ENCODE results near the gene SLC25A21.

SLC25A21 gene

DNA sequence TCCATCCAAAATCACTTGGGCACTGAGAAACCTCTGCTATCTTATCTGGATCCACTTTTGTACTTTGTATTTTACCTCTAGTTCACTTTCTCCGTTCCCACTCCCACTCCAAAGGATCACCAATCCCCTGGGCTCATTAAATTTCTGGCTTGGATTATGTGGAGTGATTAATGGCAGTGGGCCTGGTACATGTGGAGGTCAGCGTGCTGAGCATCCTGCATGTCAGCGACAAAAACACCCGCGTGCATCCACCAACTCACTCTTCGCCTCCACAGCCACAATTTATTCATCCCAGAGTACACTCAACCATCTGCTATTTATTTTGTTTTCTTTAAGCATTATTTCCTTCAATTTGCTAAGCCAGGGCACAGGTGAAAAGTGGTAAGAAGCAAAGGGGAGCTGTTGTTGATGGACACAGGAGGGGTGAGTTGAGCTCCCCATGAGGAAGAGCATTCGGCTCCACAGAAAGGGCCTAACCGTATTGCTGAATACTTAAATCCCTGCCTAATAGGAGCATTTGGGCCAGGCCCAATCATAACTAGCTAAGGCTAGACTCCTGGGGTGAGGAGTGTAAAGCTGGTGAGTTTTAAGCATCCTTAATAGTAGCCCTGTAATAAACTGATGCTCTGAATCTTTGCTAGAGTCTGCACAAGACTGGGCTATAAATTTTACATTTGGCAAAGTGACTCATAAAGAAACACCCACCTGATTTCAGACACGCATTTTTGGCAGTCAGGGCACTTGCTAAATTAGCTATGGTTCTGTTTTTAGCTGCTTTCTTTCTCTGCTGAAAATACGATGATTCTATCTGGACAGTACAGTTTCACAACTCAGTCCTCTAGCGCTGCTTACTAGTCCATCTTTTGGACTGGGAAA, 137.8 kb downstream of the SLC25A21 start:
- no peak overlapping the region for H3K4me3 ChIP-seq (replicated peaks; ENCODE audit: low read depth, low read length)
- H3K27me3 ChIP-seq (replicated peaks; ENCODE audit: control insufficient read depth, insufficient read depth, low read length) = no peaks in the 10 kb centered on the region
- DNase-seq (ENCODE audit: extremely low read depth, insufficient read length) = no peak
- TF ChIP-seq, protein P1, sequence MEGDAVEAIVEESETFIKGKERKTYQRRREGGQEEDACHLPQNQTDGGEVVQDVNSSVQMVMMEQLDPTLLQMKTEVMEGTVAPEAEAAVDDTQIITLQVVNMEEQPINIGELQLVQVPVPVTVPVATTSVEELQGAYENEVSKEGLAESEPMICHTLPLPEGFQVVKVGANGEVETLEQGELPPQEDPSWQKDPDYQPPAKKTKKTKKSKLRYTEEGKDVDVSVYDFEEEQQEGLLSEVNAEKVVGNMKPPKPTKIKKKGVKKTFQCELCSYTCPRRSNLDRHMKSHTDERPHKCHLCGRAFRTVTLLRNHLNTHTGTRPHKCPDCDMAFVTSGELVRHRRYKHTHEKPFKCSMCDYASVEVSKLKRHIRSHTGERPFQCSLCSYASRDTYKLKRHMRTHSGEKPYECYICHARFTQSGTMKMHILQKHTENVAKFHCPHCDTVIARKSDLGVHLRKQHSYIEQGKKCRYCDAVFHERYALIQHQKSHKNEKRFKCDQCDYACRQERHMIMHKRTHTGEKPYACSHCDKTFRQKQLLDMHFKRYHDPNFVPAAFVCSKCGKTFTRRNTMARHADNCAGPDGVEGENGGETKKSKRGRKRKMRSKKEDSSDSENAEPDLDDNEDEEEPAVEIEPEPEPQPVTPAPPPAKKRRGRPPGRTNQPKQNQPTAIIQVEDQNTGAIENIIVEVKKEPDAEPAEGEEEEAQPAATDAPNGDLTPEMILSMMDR (IDR thresholded peaks at IDR 0.05; ENCODE audit: insufficient read depth, low read length, poor library complexity, severe bottlenecking) = no peak
- H3K36me3 ChIP-seq (ENCODE audit: control insufficient read depth, insufficient read depth, low read length) = no peaks in the 10 kb centered on the region

DNA sequence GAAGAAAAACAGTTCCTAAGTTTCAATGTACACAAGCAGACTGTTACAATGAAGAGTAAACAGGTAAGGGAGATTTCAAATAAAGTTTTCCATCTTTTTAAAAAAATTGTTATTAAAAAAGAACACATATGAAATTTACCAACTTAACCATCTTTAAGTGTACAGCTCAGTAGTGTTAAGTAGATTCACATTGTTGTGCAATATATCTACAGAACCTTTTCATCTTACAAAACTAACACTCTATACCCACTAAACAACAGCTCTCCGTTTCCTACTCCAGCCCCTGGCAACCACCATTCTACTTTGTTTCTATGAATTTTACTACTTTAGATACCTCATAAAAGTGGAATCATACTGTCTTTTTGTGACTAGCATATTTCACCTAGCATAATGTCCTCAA, 139.5 kb downstream of the SLC25A21 start:
- no peak for DNase-seq (ENCODE audit: extremely low read depth, insufficient read length)
- TF ChIP-seq, protein P1 (IDR thresholded peaks at IDR 0.05; ENCODE audit: insufficient read depth, low read length, poor library complexity, severe bottlenecking) = no peak
- Histone ChIP-seq H3K36me3 (ENCODE audit: control insufficient read depth, insufficient read depth, low read length) (no peaks in the 10 kb centered on the region), H3K27me3 (replicated peaks; ENCODE audit: control insufficient read depth, insufficient read depth, low read length) (no peaks in the 10 kb centered on the region), H3K4me3 (replicated peaks; ENCODE audit: low read depth, low read length) (no peak overlapping the region)

DNA sequence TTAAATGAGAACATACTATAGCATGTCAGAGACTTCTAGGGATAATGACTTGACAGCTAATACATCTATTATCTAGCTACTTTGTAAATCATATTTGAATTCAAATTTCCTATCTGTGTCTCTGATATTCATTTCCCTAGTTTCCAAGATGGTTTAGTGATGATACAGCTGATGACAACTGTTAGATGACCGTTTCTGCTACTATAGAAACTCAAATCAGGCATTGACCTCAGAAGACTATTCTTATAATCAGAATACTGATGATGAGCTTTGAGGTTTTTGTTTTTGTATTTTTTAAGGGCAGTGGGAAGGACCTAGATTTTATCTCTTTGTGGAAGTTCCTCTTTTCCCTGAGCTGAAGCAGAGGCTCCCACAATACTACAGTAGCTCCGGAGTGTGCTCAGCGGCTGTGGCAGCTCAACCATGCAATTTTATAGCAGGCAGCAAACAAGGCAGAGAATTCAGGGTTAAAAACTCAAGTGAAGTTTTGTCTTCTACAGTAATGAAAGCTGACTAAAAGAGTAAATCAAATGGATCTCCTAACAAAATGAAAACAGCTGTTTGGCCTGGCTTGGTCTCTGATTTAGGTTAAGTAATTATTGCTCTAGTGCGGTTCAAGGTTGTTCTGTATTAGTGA, 145.1 kb downstream of the SLC25A21 start:
- H3K27me3 ChIP-seq (replicated peaks; ENCODE audit: control insufficient read depth, insufficient read depth, low read length) = no peaks in the 10 kb centered on the region
- TF ChIP-seq, protein P1 (IDR thresholded peaks at IDR 0.05; ENCODE audit: insufficient read depth, low read length, poor library complexity, severe bottlenecking) = no peak
- no peaks in the 10 kb centered on the region for H3K36me3 ChIP-seq (ENCODE audit: control insufficient read depth, insufficient read depth, low read length)
- no peak for DNase-seq (ENCODE audit: extremely low read depth, insufficient read length)
- no peak overlapping the region for H3K4me3 ChIP-seq (replicated peaks; ENCODE audit: low read depth, low read length)

DNA sequence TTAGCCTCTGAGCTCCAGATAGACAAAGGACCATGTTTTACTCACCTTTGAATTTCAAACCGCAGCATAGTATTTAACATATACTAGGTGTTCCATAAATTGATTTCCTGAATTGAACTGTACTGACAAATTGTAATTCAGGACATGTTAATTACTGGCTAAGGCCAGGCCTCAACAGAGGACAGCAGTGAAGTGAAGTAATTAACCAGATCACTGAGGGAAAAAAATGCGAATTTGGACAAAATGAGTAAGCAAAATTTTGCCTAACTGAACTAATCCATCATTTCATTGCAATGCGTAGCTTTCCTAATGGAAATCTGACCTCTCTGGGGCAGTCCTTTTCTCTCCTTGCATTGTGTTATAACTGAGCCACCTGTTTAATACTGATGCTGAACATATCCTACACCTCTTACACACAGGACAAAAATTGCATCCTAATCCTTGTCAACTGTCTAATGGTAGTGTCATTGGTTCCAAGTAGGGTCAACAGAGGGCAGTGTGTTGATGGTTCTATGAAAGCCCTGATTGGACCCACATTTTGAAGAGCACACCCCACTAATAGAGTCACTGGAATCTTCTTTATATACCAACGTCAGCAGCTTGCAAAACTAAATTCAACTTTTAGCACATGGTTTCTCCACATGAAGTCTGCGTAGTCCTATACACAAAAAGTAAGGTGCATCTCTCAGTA, 148.4 kb downstream of the SLC25A21 start:
- TF ChIP-seq, protein P1 (IDR thresholded peaks at IDR 0.05; ENCODE audit: insufficient read depth, low read length, poor library complexity, severe bottlenecking) = peak; percentile 31
- Histone ChIP-seq H3K4me3 (replicated peaks; ENCODE audit: low read depth, low read length) (no peak overlapping the region), H3K27me3 (replicated peaks; ENCODE audit: control insufficient read depth, insufficient read depth, low read length) (no peaks in the 10 kb centered on the region), H3K36me3 (ENCODE audit: control insufficient read depth, insufficient read depth, low read length) (no peaks in the 10 kb centered on the region)
- no peak for DNase-seq (ENCODE audit: extremely low read depth, insufficient read length)

DNA sequence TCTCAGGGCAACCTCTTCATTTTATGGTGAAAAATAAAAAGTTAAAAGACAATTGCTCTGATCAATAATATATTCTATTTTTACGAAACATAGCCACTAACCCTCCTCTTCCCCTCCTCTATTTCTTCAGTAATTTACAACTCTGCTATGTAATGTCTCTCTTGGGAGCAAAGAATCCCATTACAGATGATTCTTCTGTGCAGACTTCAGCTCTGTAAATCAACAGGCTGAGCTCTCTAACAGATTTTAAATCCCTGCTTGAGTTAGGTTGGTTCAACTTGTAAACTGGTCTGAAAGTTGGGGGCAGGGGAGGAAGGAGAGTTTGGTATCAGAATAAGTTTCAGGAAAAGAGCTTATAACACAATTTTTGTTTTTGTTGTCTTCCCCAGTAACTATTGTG, 151.0 kb downstream of the SLC25A21 start:
- Histone ChIP-seq H3K4me3 (replicated peaks; ENCODE audit: low read depth, low read length) (no peak overlapping the region), H3K36me3 (ENCODE audit: control insufficient read depth, insufficient read depth, low read length) (no peaks in the 10 kb centered on the region), H3K27me3 (replicated peaks; ENCODE audit: control insufficient read depth, insufficient read depth, low read length) (no peaks in the 10 kb centered on the region)
- DNase-seq (ENCODE audit: extremely low read depth, insufficient read length) = no peak
- TF ChIP-seq, protein P1 (IDR thresholded peaks at IDR 0.05; ENCODE audit: insufficient read depth, low read length, poor library complexity, severe bottlenecking) = no peak
